ENCODE data around the gene MAVS. TPM values are rescaled to one million over a fixed set of nuclear protein-coding genes. Genes with fewer than 3 reads are reported as not detected.

Gene MAVS
- polyA plus RNA-seq, 1 of the 3 experiments (the other 2 are of a cell fraction) = 9.1 TPM

GRCh38 chr20:3813848-3814581 is 32.6 kb upstream of the MAVS start (continued):
- TF ChIP-seq RAD21 (IDR thresholded peaks at IDR 0.05; ENCODE audit: low read length) = no peak
- no peak for TF ChIP-seq USF1 (IDR thresholded peaks at IDR 0.05; ENCODE audit: borderline replicate concordance, low read depth)

GRCh38 chr20:3814928-3815495 is 31.6 kb upstream of the MAVS start:
- H3K4me2 ChIP-seq = no peak overlapping the region
- peaks cover 12 to 40% of the 10 kb centered on the region in 2 experiments; a peak in 3 of 4 replicates for H3K4me1 ChIP-seq (ENCODE audit: control insufficient read depth in 1 of 2, insufficient read depth in 2 of 2, low read depth in 1 of 2, low read length in 1 of 2)
- TF ChIP-seq TAF1 (IDR thresholded peaks at IDR 0.05; ENCODE audit: borderline replicate concordance, low read depth, low read length) (no peak), USF2 (IDR thresholded peaks at IDR 0.05; ENCODE audit: borderline replicate concordance, low read depth, low read length) (no peak), PBX3 (IDR thresholded peaks at IDR 0.05) (no peak), IRF3 (IDR thresholded peaks at IDR 0.05; ENCODE audit: low read depth, low read length) (no peak), MAX (IDR thresholded peaks at IDR 0.05; ENCODE audit: low read depth) (no peak), RAD21 (IDR thresholded peaks at IDR 0.05; ENCODE audit: low read length) (no peak)
- H2AFZ ChIP-seq (ENCODE audit: low read depth) = no peak overlapping the region
- WGBS (ENCODE audit: low lambda C conversion rate) = 94% methylated on average over 7 of the region's 7 CpGs
- ChIA-PET CTCF (interaction anchor here (0.7 to 6.6 kb wide), 4 partner anchors 19 to 198 kb away, joined by 3 to 61 read pairs (median 7); partner anchors contain the start of genes CDC25B and CENPB), POLR2A (no interaction called here)
- no peaks in the 10 kb centered on the region for H3K36me3 ChIP-seq (replicated peaks in 1 of 2; ENCODE audit: control insufficient read depth in 1 of 2, insufficient read depth in 2 of 2, low read length in 1 of 2)
- no peaks in the 10 kb centered on the region for H4K20me1 ChIP-seq (ENCODE audit: insufficient read depth)
- DNase-seq = no peak
- H3F3A ChIP-seq (replicated peaks; ENCODE audit: insufficient read depth) = peaks cover 18% of the 10 kb centered on the region
- peaks cover 9% of the 10 kb centered on the region for H3K79me2 ChIP-seq (ENCODE audit: insufficient read depth)
- H3K9me2 ChIP-seq = no peaks in the 10 kb centered on the region
- no peak overlapping the region for H3K27ac ChIP-seq (ENCODE audit: low read depth in 2 of 2, low read length in 1 of 2)
- no peaks in the 10 kb centered on the region for H3K9me3 ChIP-seq
- no peak overlapping the region for H3K9ac ChIP-seq
- no peak overlapping the region for H3K4me3 ChIP-seq (ENCODE audit: low read depth in 2 of 2, low read length in 1 of 2)
- no peaks in the 10 kb centered on the region for H3K27me3 ChIP-seq (ENCODE audit: insufficient read depth)

All from SK-N-SH (cell line).